ENCODE results near the gene ZDHHC7.

DNA sequence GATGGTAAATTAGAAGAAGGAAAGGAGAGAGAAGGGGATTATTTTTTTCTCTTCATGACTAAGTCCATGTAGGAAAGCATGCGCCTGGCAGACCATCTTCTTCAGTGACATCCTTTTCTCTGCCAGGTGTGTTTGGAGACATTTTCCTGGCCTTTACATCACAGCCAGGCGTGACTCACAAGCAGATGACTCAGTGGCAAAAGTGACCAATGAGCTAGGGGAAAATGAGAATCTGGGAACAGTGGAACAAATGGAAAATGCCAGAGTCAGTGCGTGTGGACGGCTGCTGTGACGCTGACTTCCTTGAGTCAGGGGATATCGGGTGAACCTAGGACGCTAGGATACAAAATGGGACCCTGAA, 25.7 kb upstream of the ZDHHC7 start:
- TF ChIP-seq, protein P1, sequence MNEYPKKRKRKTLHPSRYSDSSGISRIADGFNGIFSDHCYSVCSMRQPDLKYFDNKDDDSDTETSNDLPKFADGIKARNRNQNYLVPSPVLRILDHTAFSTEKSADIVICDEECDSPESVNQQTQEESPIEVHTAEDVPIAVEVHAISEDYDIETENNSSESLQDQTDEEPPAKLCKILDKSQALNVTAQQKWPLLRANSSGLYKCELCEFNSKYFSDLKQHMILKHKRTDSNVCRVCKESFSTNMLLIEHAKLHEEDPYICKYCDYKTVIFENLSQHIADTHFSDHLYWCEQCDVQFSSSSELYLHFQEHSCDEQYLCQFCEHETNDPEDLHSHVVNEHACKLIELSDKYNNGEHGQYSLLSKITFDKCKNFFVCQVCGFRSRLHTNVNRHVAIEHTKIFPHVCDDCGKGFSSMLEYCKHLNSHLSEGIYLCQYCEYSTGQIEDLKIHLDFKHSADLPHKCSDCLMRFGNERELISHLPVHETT (tag by site-specific recombination; IDR thresholded peaks at IDR 0.05) = no peak
- TF ChIP-seq ZNF747 (tag by site-specific recombination; IDR thresholded peaks at IDR 0.05) (no peak), ZNF785 (tag by site-specific recombination; IDR thresholded peaks at IDR 0.05) (no peak), GLI4 (tag by site-specific recombination; IDR thresholded peaks at IDR 0.05) (no peak), KLF10 (tag by site-specific recombination; IDR thresholded peaks at IDR 0.05) (no peak), EGR2 (tag by site-specific recombination; IDR thresholded peaks at IDR 0.05; ENCODE audit: low read depth) (no peak), ZNF140 (tag by site-specific recombination; IDR thresholded peaks at IDR 0.05) (no peak), ZNF132 (tag by site-specific recombination; IDR thresholded peaks at IDR 0.05; ENCODE audit: borderline replicate concordance) (no peak), ZNF350 (tag by site-specific recombination; IDR thresholded peaks at IDR 0.05) (no peak), PRDM1 (tag by site-specific recombination; IDR thresholded peaks at IDR 0.05) (peak; percentile 95), ZNF76 (tag by site-specific recombination; IDR thresholded peaks at IDR 0.05; ENCODE audit: borderline replicate concordance, low read depth) (no peak)
- TF ChIP-seq, protein P2, sequence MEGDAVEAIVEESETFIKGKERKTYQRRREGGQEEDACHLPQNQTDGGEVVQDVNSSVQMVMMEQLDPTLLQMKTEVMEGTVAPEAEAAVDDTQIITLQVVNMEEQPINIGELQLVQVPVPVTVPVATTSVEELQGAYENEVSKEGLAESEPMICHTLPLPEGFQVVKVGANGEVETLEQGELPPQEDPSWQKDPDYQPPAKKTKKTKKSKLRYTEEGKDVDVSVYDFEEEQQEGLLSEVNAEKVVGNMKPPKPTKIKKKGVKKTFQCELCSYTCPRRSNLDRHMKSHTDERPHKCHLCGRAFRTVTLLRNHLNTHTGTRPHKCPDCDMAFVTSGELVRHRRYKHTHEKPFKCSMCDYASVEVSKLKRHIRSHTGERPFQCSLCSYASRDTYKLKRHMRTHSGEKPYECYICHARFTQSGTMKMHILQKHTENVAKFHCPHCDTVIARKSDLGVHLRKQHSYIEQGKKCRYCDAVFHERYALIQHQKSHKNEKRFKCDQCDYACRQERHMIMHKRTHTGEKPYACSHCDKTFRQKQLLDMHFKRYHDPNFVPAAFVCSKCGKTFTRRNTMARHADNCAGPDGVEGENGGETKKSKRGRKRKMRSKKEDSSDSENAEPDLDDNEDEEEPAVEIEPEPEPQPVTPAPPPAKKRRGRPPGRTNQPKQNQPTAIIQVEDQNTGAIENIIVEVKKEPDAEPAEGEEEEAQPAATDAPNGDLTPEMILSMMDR (tag by site-specific recombination; IDR thresholded peaks at IDR 0.05) = no peak
- TF ChIP-seq, protein P3, sequence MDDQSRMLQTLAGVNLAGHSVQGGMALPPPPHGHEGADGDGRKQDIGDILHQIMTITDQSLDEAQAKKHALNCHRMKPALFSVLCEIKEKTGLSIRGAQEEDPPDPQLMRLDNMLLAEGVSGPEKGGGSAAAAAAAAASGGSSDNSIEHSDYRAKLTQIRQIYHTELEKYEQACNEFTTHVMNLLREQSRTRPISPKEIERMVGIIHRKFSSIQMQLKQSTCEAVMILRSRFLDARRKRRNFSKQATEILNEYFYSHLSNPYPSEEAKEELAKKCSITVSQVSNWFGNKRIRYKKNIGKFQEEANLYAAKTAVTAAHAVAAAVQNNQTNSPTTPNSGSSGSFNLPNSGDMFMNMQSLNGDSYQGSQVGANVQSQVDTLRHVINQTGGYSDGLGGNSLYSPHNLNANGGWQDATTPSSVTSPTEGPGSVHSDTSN (CRISPR knock-in tag; IDR thresholded peaks at IDR 0.05) = no peak
- TF ChIP-seq, protein P4, sequence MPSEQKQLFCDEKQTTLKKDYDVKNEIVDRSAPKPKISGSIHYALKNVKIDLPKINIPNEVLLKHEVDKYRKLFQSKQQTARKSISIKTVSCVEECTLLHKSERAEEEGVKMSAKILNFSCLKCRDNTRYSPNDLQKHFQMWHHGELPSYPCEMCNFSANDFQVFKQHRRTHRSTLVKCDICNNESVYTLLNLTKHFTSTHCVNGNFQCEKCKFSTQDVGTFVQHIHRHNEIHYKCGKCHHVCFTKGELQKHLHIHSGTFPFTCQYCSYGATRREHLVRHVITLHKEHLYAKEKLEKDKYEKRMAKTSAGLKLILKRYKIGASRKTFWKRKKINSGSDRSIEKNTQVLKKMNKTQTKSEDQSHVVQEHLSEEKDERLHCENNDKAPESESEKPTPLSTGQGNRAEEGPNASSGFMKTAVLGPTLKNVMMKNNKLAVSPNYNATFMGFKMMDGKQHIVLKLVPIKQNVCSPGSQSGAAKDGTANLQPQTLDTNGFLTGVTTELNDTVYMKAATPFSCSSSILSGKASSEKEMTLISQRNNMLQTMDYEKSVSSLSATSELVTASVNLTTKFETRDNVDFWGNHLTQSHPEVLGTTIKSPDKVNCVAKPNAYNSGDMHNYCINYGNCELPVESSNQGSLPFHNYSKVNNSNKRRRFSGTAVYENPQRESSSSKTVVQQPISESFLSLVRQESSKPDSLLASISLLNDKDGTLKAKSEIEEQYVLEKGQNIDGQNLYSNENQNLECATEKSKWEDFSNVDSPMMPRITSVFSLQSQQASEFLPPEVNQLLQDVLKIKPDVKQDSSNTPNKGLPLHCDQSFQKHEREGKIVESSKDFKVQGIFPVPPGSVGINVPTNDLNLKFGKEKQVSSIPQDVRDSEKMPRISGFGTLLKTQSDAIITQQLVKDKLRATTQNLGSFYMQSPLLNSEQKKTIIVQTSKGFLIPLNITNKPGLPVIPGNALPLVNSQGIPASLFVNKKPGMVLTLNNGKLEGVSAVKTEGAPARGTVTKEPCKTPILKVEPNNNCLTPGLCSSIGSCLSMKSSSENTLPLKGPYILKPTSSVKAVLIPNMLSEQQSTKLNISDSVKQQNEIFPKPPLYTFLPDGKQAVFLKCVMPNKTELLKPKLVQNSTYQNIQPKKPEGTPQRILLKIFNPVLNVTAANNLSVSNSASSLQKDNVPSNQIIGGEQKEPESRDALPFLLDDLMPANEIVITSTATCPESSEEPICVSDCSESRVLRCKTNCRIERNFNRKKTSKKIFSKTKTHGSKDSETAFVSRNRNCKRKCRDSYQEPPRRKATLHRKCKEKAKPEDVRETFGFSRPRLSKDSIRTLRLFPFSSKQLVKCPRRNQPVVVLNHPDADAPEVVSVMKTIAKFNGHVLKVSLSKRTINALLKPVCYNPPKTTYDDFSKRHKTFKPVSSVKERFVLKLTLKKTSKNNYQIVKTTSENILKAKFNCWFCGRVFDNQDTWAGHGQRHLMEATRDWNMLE (tag by site-specific recombination; conservative IDR thresholded peaks at IDR 0.05; ENCODE audit: low read depth) = no peak

Measured in HEK293 (cell line).